Thoracic aorta (tissue), 2 donors: Measurements from ENCODE around the gene TMEM179. TPM values are rescaled to one million over a fixed set of nuclear protein-coding genes. Genes with fewer than 3 reads are reported as not detected.

Experiments
- ATAC-seq: fragments of 150-250 bp; one replicate; pipeline ENCODE4 v1.8.0; 2017; ENCODE audit warnings: low read depth; ENCODE audit not compliant: insufficient number of reproducible peaks, low FRiP score
- DNase-seq: peaks from one replicate; pipeline ENCODE4 v3.0.0-alpha.2; 2020; ENCODE audit warnings: low spot score
- H3K27ac ChIP-seq, 2 donors: fragments of 200-600 bp; sonication (generic); 1 replicate in 1 of 2; 2 replicates in 1 of 2; pipeline ENCODE4 v1.5.1; 2016; ENCODE audit warnings: mild to moderate bottlenecking in 2 of 2, moderate library complexity in 2 of 2
- H3K27me3 ChIP-seq: fragments of 200-600 bp; sonication (generic); replicated peaks from 2 replicates; pipeline ENCODE4 v1.6.0; 2016; ENCODE audit warnings: mild to moderate bottlenecking; ENCODE audit not compliant: insufficient read depth
- H3K36me3 ChIP-seq: fragments of 200-600 bp; sonication (generic); one replicate; pipeline ENCODE4 v1.5.1; 2016
- H3K4me1 ChIP-seq, 2 donors: fragments of 200-600 bp; sonication (generic); 1 replicate in 1 of 2; 2 replicates in 1 of 2; pipeline versions ENCODE4 v1.5.1 to v1.6.0; 2016; ENCODE audit warnings: low read depth in 2 of 2, mild to moderate bottlenecking in 1 of 2; ENCODE audit not compliant: control insufficient read depth in 1 of 2
- H3K4me3 ChIP-seq: fragments of 200-600 bp; sonication (generic); 2 replicates; pipeline ENCODE4 v1.5.1; 2016; ENCODE audit warnings: mild to moderate bottlenecking
- H3K9me3 ChIP-seq: fragments of 200-600 bp; sonication (generic); 2 replicates; pipeline ENCODE4 v1.5.1; 2016
- total RNA-seq, 2 donors: library from RNA; depleted of rRNA; stranded (reverse); fragments of >200 nt; gene quantifications; one replicate each; pipeline versions ENCODE4 v1.1.0 to v1.2.3, GENCODE V29; 2016
- TF ChIP-seq, protein P1 (sequence below): fragments of 200-600 bp; sonication (generic); IDR thresholded peaks from one replicate; pipeline ENCODE4 v1.5.1; 2019; ENCODE audit warnings: antibody characterized with exemption

The TMEM179 gene
- total RNA-seq, 2 donors from 2014 or later = not detected

DNA sequence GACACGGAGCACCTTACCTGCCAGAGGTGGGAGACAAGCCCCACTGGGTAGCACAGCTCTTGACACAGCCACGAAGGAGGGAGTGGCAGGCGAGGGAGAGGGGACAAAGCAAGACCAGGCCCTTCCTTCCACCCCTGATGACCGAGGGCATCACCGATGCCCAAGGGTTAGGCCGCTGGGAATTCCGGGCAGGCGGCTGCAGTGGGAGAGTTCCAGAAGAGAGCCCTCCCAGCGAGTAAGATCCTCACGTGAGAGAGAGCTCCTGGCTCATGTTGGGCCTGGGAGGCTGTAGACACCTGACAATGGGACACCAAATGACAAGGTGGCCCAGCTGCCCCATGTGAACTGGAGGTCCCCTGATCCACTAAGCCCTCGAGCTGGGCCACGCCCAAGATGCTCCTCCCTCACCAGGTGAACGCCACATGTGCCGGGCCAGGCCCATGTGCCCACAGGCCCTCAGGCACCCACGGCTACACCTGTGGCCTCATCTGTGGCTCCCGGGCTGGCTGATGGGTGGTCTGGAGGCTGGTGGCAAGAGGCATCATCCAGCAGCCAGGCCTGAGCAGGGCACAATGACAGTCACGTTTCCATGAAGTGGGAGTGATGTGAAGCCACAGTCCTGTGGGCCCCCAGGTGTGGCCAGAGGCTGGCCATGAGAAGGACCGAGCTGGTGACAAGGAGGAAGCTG, 57.1 kb downstream of the TMEM179 start:
- ATAC-seq = no peak
- H3K36me3 ChIP-seq = no peaks in the 10 kb centered on the region
- H3K4me3 ChIP-seq = no peak overlapping the region
- TF ChIP-seq, protein P1, sequence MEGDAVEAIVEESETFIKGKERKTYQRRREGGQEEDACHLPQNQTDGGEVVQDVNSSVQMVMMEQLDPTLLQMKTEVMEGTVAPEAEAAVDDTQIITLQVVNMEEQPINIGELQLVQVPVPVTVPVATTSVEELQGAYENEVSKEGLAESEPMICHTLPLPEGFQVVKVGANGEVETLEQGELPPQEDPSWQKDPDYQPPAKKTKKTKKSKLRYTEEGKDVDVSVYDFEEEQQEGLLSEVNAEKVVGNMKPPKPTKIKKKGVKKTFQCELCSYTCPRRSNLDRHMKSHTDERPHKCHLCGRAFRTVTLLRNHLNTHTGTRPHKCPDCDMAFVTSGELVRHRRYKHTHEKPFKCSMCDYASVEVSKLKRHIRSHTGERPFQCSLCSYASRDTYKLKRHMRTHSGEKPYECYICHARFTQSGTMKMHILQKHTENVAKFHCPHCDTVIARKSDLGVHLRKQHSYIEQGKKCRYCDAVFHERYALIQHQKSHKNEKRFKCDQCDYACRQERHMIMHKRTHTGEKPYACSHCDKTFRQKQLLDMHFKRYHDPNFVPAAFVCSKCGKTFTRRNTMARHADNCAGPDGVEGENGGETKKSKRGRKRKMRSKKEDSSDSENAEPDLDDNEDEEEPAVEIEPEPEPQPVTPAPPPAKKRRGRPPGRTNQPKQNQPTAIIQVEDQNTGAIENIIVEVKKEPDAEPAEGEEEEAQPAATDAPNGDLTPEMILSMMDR = no peak
- peak; percentile 0 for DNase-seq
- no peaks in the 10 kb centered on the region for H3K4me1 ChIP-seq
- H3K27ac ChIP-seq = no peak overlapping the region
- H3K9me3 ChIP-seq = no peaks in the 10 kb centered on the region
- no peaks in the 10 kb centered on the region for H3K27me3 ChIP-seq

DNA sequence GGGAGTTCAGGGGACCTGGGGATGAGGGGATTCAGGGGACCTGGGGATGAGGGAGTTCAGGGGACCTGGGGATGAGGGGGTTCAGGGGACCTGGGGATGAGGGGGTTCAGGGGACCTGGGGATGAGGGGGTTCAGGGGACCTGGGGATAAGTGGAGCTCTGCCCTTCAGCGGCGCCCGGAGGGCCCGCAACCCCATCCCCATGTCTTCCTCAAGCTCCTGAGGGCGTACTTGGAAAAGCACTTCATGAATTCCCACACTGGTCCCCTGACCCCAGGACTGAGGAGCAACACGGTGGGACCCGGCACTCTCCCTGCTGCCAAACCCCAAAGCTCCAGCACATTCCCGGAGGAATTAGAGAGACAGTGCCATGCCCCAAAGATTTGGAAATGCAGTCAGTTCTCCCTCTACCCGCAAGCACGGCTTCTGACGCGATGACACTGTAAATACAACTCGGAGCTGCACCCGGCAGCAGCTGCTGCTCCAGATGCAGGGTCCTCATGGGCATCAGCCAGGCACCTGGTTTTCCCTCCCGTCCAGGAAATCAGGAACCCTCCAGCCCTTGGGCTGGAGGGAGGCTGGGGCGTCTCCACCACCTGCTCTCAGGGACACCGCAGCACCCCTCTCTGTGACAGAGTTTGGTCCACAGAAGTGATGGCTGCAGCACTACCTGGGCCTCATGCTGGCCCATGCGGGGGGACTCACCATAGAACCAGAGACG, 57.8 kb downstream of the TMEM179 start:
- Histone ChIP-seq H3K36me3 (no peaks in the 10 kb centered on the region), H3K4me3 (no peak overlapping the region), H3K9me3 (no peaks in the 10 kb centered on the region), H3K27me3 (no peaks in the 10 kb centered on the region), H3K4me1 (no peaks in the 10 kb centered on the region), H3K27ac (no peak overlapping the region)
- DNase-seq (no peak), ATAC-seq (no peak)
- TF ChIP-seq, protein P1 = no peak

DNA sequence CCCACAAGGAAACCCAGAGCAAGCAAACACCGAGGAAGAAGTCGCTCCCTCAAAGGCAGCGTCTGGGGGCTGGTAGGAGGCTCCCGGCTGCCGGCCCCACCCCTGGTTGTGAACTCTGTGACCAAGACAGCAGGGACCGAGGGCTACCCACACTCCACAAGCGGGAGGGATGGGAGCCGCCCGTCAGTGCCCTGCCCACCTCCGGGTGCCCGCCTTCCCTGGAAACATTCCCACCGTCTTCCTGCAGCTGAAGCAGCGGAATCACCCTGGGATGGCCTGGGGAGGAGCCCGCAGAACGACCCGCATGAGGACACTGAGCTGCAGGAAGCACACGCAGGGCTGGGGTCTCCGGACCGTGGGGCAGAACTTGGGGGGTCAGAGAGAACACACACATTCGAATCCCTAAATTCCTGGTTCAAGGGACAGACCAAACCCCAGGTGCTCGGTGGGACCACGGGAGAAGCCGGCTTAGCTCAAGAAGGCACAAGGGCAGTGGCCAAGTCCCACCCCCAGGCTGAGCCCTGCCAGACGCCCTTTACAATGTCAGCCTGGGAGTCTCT, 58.5 kb downstream of the TMEM179 start:
- TF ChIP-seq, protein P1 = no peak
- ATAC-seq (no peak), DNase-seq (no peak)
- no peaks in the 10 kb centered on the region for H3K4me1 ChIP-seq
- H3K9me3 ChIP-seq = no peaks in the 10 kb centered on the region
- no peaks in the 10 kb centered on the region for H3K27me3 ChIP-seq
- no peak overlapping the region for H3K27ac ChIP-seq
- H3K4me3 ChIP-seq = no peak overlapping the region
- no peaks in the 10 kb centered on the region for H3K36me3 ChIP-seq

DNA sequence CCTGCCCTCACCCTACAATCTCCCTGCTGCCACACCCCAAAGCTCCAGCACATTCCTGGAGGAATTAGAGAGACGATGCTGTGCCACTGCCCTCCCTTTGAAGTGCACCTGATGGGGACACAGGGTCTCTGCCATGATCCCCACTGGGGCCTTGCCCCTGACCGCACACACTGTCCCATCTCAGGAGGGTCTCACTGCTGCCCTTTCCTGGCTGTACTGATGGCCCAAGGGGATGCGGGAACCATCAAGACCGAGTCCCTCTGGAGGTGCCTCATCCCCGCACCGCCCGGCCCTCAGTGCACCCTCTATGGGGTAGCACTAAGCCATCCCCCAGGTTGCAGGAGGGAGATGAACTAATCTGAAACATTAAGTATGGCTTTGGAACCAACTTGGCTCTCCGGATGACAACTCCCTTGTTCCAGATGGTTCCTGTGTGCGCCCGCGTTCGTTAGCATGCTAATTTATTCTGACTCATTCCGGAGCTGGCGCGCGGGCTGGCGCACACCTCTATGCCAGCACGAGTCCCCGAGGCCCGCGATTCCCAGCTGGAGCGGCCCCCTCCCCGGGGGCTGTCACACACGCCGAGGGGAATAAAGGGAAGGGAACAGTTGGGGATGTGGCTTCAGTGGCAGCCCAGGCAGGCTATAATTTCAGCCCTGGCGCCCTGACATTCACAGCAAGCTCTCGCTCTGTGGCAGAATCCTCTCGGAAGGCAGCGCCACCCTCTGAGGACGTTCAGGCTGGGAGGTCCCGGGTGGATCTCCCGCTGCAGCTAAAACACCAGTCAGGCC, 59.2 kb downstream of the TMEM179 start:
- H3K36me3 ChIP-seq = no peaks in the 10 kb centered on the region
- no peaks in the 10 kb centered on the region for H3K9me3 ChIP-seq
- H3K27me3 ChIP-seq = no peaks in the 10 kb centered on the region
- ATAC-seq = no peak
- no peaks in the 10 kb centered on the region for H3K4me1 ChIP-seq
- H3K27ac ChIP-seq = no peak overlapping the region
- DNase-seq = no peak
- no peak overlapping the region for H3K4me3 ChIP-seq
- TF ChIP-seq, protein P1 = no peak
